HepG2 (cell line): ENCODE data around the gene SLC22A23. TPM values are rescaled to one million over a fixed set of nuclear protein-coding genes. Genes with fewer than 3 reads are reported as not detected.

Source experiments
- ATAC-seq: fragments of 200-7000 bp; cut with Tn5 transposase; 3 replicates; pipeline ENCODE4 v1.9.1; 2020; ENCODE audit warnings: mild to moderate bottlenecking, moderate library complexity
- BruUV-seq: library from RNA; stranded (reverse); fragments of 400-500 nt; replicated peaks from 2 replicates; lab custom pipeline; 2021; lab: Mats Ljungman, UMichigan
- CTCF ChIA-PET: fragments of 300-600 bp; formaldehyde crosslinking; extraction: SDS; loops from one replicate; lab custom pipeline; 2021; ENCODE audit warnings: low total read pairs, inconsistent platforms, low intra/inter-chr PET ratio; lab: Yijun Ruan, JAX
- POLR2A ChIA-PET: fragments of 350-600 bp; sonication (Branson Sonifier 250); formaldehyde crosslinking; loops from one replicate; lab custom pipeline; 2020; ENCODE audit warnings: antibody characterized with exemption, inconsistent platforms; lab: Yijun Ruan, JAX
- DNase-seq: peaks from one replicate; pipeline ENCODE4 v3.0.0-alpha.2; 2015; ENCODE audit warnings: low spot score
- FAIRE-seq: peaks from 3 replicates; lab custom pipeline; 2011; peaks lifted over from hg19 to GRCh38; lab: Jason Lieb, UNC
- H2AFZ ChIP-seq: one replicate; pipeline ENCODE4 v1.6.1; 2011; ENCODE audit warnings: low read length, inconsistent platforms
- H3K27ac ChIP-seq: fragments of 300-600 bp; 3 replicates; pipeline ENCODE4 v1.8.0; 2011; ENCODE audit warnings: mixed run types, mild to moderate bottlenecking, mixed read lengths, low read length, inconsistent platforms; ENCODE audit not compliant: insufficient read depth; ENCODE audit errors: extremely low read length
- H3K27me3 ChIP-seq, 2 experiments: fragments of 200-600 bp in 1 of 2; 2 replicates in 1 of 2; 3 replicates in 1 of 2; pipeline versions ENCODE4 v1.6.0 to v1.8.0; 2011; ENCODE audit warnings: low read length in 2 of 2, mild to moderate bottlenecking in 2 of 2, moderate library complexity in 2 of 2, inconsistent platforms in 1 of 2; ENCODE audit not compliant: insufficient read depth in 2 of 2, control insufficient read depth in 1 of 2
- H3K36me3 ChIP-seq, 2 experiments: fragments of 200-600 bp in 1 of 2; replicated peaks in 1 of 2; 2 replicates in 1 of 2; 3 replicates in 1 of 2; pipeline versions ENCODE4 v1.5.1 to v1.8.0; 2011; ENCODE audit warnings: low read length in 2 of 2, inconsistent platforms in 1 of 2; ENCODE audit not compliant: insufficient read depth in 2 of 2, control insufficient read depth in 1 of 2
- H3K4me1 ChIP-seq: 2 replicates; pipeline ENCODE4 v1.5.1; 2012; ENCODE audit warnings: low read length, inconsistent platforms; ENCODE audit not compliant: insufficient read depth
- H3K4me2 ChIP-seq: 2 replicates; pipeline ENCODE4 v1.6.0; 2011; ENCODE audit warnings: low read depth, low read length, inconsistent platforms
- H3K4me3 ChIP-seq, 3 experiments: fragments of 200-600 bp in 1 of 3; sonication (generic), shearing (Covaris generic) in 1 of 3; replicated peaks in 1 of 3; 2 replicates each; pipeline ENCODE4 v1.5.1; 2011 to 2016; ENCODE audit warnings: low read length in 3 of 3, inconsistent platforms in 2 of 3, low read depth in 2 of 3, mild to moderate bottlenecking in 2 of 3, control low read depth in 1 of 3, mixed read lengths in 1 of 3; ENCODE audit not compliant: insufficient read depth in 1 of 3
- H3K79me2 ChIP-seq: one replicate; pipeline ENCODE4 v1.6.1; 2011; ENCODE audit warnings: low read length, inconsistent platforms; ENCODE audit not compliant: insufficient read depth
- H3K9ac ChIP-seq: 2 replicates; pipeline ENCODE4 v1.6.0; 2011; ENCODE audit warnings: mild to moderate bottlenecking, low read depth, low read length, inconsistent platforms; ENCODE audit not compliant: insufficient read depth
- H3K9me3 ChIP-seq: 2 replicates; pipeline ENCODE4 v1.5.1; 2012; ENCODE audit warnings: mild to moderate bottlenecking, low read length
- H4K20me1 ChIP-seq: 2 replicates; pipeline ENCODE4 v1.6.0; 2011; ENCODE audit warnings: inconsistent platforms, mild to moderate bottlenecking, low read length, moderate library complexity; ENCODE audit not compliant: insufficient read depth
- BATF2 ChIP-seq: sonication (generic); formaldehyde crosslinking; IDR thresholded peaks from 2 replicates; pipeline ENCODE4 v1.8.0; 2022; ENCODE audit warnings: mild to moderate bottlenecking, missing genetic modification reagents, moderate library complexity
- CREB1 ChIP-seq, 2 experiments: fragments of 450-650 bp in 1 of 2; IDR thresholded peaks; 2 replicates each; pipeline ENCODE4 v1.6.1; 2016 to 2017; ENCODE audit warnings: control low read depth in 1 of 2, mild to moderate bottlenecking in 1 of 2, missing compliant biosample characterization in 1 of 2, missing genetic modification characterization in 1 of 2
- HDAC1 ChIP-seq: sonication (generic); formaldehyde crosslinking; IDR thresholded peaks from 2 replicates; pipeline ENCODE4 v1.5.1; 2020; ENCODE audit warnings: mild to moderate bottlenecking, missing genetic modification reagents
- MAX ChIP-seq: IDR thresholded peaks from 2 replicates; pipeline ENCODE4 v1.6.1; 2012; ENCODE audit warnings: inconsistent platforms
- NR2C2 ChIP-seq: sonication (generic); formaldehyde crosslinking; IDR thresholded peaks from 2 replicates; pipeline ENCODE4 v1.4.0; 2020; ENCODE audit warnings: missing genetic modification reagents, mild to moderate bottlenecking, moderate library complexity, borderline replicate concordance
- PCBP1 ChIP-seq: fragments of 200-400 bp; formaldehyde crosslinking; IDR thresholded peaks from 2 replicates; pipeline ENCODE4 v1.6.1; 2017; ENCODE audit warnings: mild to moderate bottlenecking, low read depth, low read length, borderline replicate concordance
- RNF2 ChIP-seq: fragments of 450-650 bp; conservative IDR thresholded peaks from 2 replicates; pipeline ENCODE4 v1.6.1; 2016; ENCODE audit warnings: low read depth
- SAP130 ChIP-seq: IDR thresholded peaks from 2 replicates; pipeline ENCODE4 v1.6.1; 2016; ENCODE audit warnings: low read depth
- SKIL ChIP-seq: sonication (generic); formaldehyde crosslinking; IDR thresholded peaks from 2 replicates; pipeline ENCODE4 v1.8.0; 2022; ENCODE audit warnings: missing genetic modification reagents, mild to moderate bottlenecking, moderate library complexity, borderline replicate concordance
- U2AF1 ChIP-seq: fragments of 200-400 bp; formaldehyde crosslinking; optimal IDR thresholded peaks from 2 replicates; pipeline ENCODE3; 2017; ENCODE audit warnings: mild to moderate bottlenecking, low read depth, low read length
- ZBTB7A ChIP-seq: sonication (generic); formaldehyde crosslinking; IDR thresholded peaks from 2 replicates; pipeline ENCODE4 v1.8.0; 2022; ENCODE audit warnings: mild to moderate bottlenecking, missing genetic modification reagents
- ZNF687 ChIP-seq: sonication (generic); formaldehyde crosslinking; IDR thresholded peaks from 2 replicates; pipeline ENCODE4 v1.5.1; 2020; ENCODE audit warnings: mild to moderate bottlenecking, missing genetic modification reagents, moderate library complexity
- ZNF775 ChIP-seq: sonication (generic); formaldehyde crosslinking; IDR thresholded peaks from 2 replicates; pipeline ENCODE4 v1.4.0; 2020; ENCODE audit warnings: missing genetic modification reagents, mild to moderate bottlenecking, moderate library complexity, borderline replicate concordance
- ZNF879 ChIP-seq: sonication (generic); formaldehyde crosslinking; IDR thresholded peaks from 2 replicates; pipeline ENCODE4 v1.8.1; 2023; ENCODE audit warnings: missing genetic modification reagents
- WGBS: methylation state at CpG from one replicate; pipeline ENCODE4 v1.1.6; 2017; ENCODE audit warnings: low lambda C conversion rate; 5-methylcytosine and 5-hydroxymethylcytosine counted together
- in situ Hi-C: cut with HindIII; loops from 2 replicates; pipeline ENCODE4 v1.10.0; 2017; ENCODE audit warnings: low pct_unique_long_range_greater_than_20kb; ENCODE audit not compliant: extremely low pct_ligation_motif_present
- intact Hi-C: fragments of 100-400 bp; cut with micrococcal nuclease; formaldehyde crosslinking; loops from one replicate; pipeline ENCODE4 v1.10.0; 2022; ENCODE audit not compliant: unreplicated experiment
- polyA plus RNA-seq, 8 experiments: library from polyadenylated mRNA; depleted of rRNA in 3 of 8; stranded (reverse) in 7 of 8; unstranded in 1 of 8; fragments of >200 nt; fragmentation: Illumina TruSeq in 4 of 8; extraction: Trizol in 4 of 8; gene quantifications; 2 replicates each; pipeline versions ENCODE4 v1.2.1 to v1.2.3, GENCODE V29; 2011 to 2016; ENCODE audit warnings: low read depth in 4 of 8, missing spikeins in 1 of 8, mixed read lengths in 1 of 8; ENCODE audit not compliant: insufficient read depth in 1 of 8
- total RNA-seq, 5 experiments: library from RNA; depleted of rRNA; stranded (reverse); fragments of >200 nt; fragmentation: Illumina TruSeq; extraction: Trizol; gene quantifications; 2 replicates each; pipeline ENCODE4 v1.2.3, GENCODE V29; 2016; ENCODE audit warnings: low read depth in 1 of 5

The SLC22A23 gene
- total and polyA plus RNA-seq, 2 of the 13 experiments (the other 11 are each of a cell fraction or from before 2014, with no cell fraction given), result 11.8 to 17.5 TPM

GRCh38 chr6:3228771-3229565 lies 227.9 kb downstream of the SLC22A23 start:
- H3K9me3 ChIP-seq, result no peaks in the 10 kb centered on the region
- H4K20me1 ChIP-seq, result peaks cover 6% of the 10 kb centered on the region; the same call in 1 of the 2 replicates
- DNase-seq (no peak), ATAC-seq (peak; percentile 2), FAIRE-seq (no peak)
- no peak overlapping the region for H3K9ac ChIP-seq
- ChIA-PET CTCF (no interaction called here), POLR2A (interaction anchor here (0.8 to 1.3 kb wide), 5 partner anchors 18 to 161 kb away, joined by 3 to 4 read pairs (median 3); partner anchors contain the start of gene RIPK1)
- H3K4me3 ChIP-seq, result peak overlapping the region; percentile 4 to 66 (median 30); a peak in 5 of 6 replicates
- peaks cover 29 to 80% of the 10 kb centered on the region in 2 experiments for H3K27me3 ChIP-seq
- no peak overlapping the region for H3K27ac ChIP-seq
- peak overlapping the region; percentile 80 for H3K4me2 ChIP-seq
- intact Hi-C loops, result no loop called here
- no peak overlapping the region for H2AFZ ChIP-seq
- BruUV-seq, result no TSS peak
- no peaks in the 10 kb centered on the region for H3K79me2 ChIP-seq
- H3K4me1 ChIP-seq, result peaks cover 55% of the 10 kb centered on the region
- H3K36me3 ChIP-seq, result no peaks in the 10 kb centered on the region
- WGBS, result 9% methylated on average over 44 of the region's 62 CpGs
- in situ Hi-C loops, result no loop called here
- 0 out of 2 replicates have a peak, but pooled peaks have one; percentile 45 for TF ChIP-seq BATF2
- TF ChIP-seq ZNF775, result no peak
- 0 out of 2 replicates have a peak, but pooled peaks have one; percentile 31 for TF ChIP-seq RNF2
- peak; percentile 35; the same call in 1 of the 2 replicates for TF ChIP-seq CREB1 (IDR thresholded peaks at IDR 0.05)
- TF ChIP-seq CREB1 (CRISPR knock-in tag; IDR thresholded peaks at IDR 0.05), result no peak
- TF ChIP-seq ZNF687 (CRISPR knock-in tag), result peak; percentile 60
- peak; percentile 20; the same call in 1 of the 2 replicates for TF ChIP-seq SAP130 (CRISPR knock-in tag)
- peak; percentile 19 for TF ChIP-seq U2AF1
- no peak for TF ChIP-seq ZNF879 (CRISPR knock-in tag)
- TF ChIP-seq SKIL (CRISPR knock-in tag), result no peak
- peak; percentile 38 for TF ChIP-seq MAX
- TF ChIP-seq PCBP1, result no peak; the same call in 1 of the 2 replicates
- 0 out of 2 replicates have a peak, but pooled peaks have one; percentile 56 for TF ChIP-seq ZBTB7A
- TF ChIP-seq NR2C2, result no peak
- peak; percentile 52; the same call in 1 of the 2 replicates for TF ChIP-seq HDAC1 (CRISPR knock-in tag)
